DND-41 (cell line): ENCODE results near the gene KLHL3.

Experiments
- CTCF ChIP-seq: IDR thresholded peaks from 2 replicates; pipeline ENCODE4 v1.5.1; 2012; ENCODE audit warnings: borderline replicate concordance, low read length, moderate library complexity, mild to moderate bottlenecking; ENCODE audit not compliant: poor library complexity, severe bottlenecking; ENCODE audit errors: extremely low read depth
- EZH2 ChIP-seq: IDR thresholded peaks from 3 replicates; pipeline ENCODE4 v1.6.1; 2012; ENCODE audit warnings: borderline replicate concordance, low read depth, mild to moderate bottlenecking, moderate library complexity, low read length, inconsistent platforms; ENCODE audit not compliant: severe bottlenecking

- TF ChIP-seq CTCF = no peak
- no peak for TF ChIP-seq EZH2
Observed at GRCh38 chr5:137760294-137760693, 24.4 kb upstream of the KLHL3 start.
